DOHH2 (cell line): Measurements from ENCODE around the gene DHRS1.
A peak's percentile ranks its signal among the peaks of the same experiment; 100 is the strongest.
"Not testable (repeated sequence)": the region's sequence is repeated elsewhere in the genome, so short reads cannot be mapped to it uniquely, and the experiment has no call there.

Experiments
- H3F3A ChIP-seq: fragments of 200-600 bp; sonication (generic), shearing (Covaris generic); 2 replicates; pipeline ENCODE4 v1.6.0; 2016; ENCODE audit warnings: antibody characterized with exemption, mild to moderate bottlenecking; ENCODE audit not compliant: control insufficient read depth, insufficient read depth
- H3K27ac ChIP-seq: fragments of 200-600 bp; sonication (generic); 2 replicates; pipeline ENCODE4 v1.5.1; 2014; ENCODE audit warnings: low read depth, mild to moderate bottlenecking, low read length, moderate library complexity
- H3K27me3 ChIP-seq: fragments of 200-600 bp; sonication (generic); 2 replicates; pipeline ENCODE4 v1.6.1; 2014; ENCODE audit warnings: mild to moderate bottlenecking, low read length, mixed read lengths; ENCODE audit not compliant: control insufficient read depth
- H3K36me3 ChIP-seq: fragments of 200-600 bp; sonication (generic); 2 replicates; pipeline ENCODE4 v1.6.1; 2014; ENCODE audit warnings: mild to moderate bottlenecking, low read length, moderate library complexity, mixed read lengths; ENCODE audit not compliant: control insufficient read depth
- H3K4me1 ChIP-seq: fragments of 200-600 bp; sonication (generic); 2 replicates; pipeline ENCODE4 v1.6.1; 2014; ENCODE audit warnings: mild to moderate bottlenecking, low read length, mixed read lengths; ENCODE audit not compliant: control insufficient read depth
- H3K4me2 ChIP-seq: fragments of 200-600 bp; sonication (generic); 2 replicates; pipeline ENCODE4 v1.6.0; 2014; ENCODE audit warnings: mild to moderate bottlenecking, low read length, moderate library complexity
- H3K4me3 ChIP-seq: fragments of 200-600 bp; sonication (generic); 2 replicates; pipeline ENCODE4 v1.5.1; 2014; ENCODE audit warnings: mild to moderate bottlenecking, low read length, mixed read lengths
- H3K79me2 ChIP-seq: fragments of 200-600 bp; sonication (generic); 2 replicates; pipeline ENCODE4 v1.6.1; 2014; ENCODE audit warnings: mild to moderate bottlenecking, low read length, mixed read lengths; ENCODE audit not compliant: control insufficient read depth
- H3K9me2 ChIP-seq: fragments of 200-600 bp; sonication (generic); replicated peaks from 2 replicates; pipeline ENCODE4 v1.6.1; 2014; ENCODE audit warnings: mild to moderate bottlenecking, low read length, mixed read lengths; ENCODE audit not compliant: control insufficient read depth
- H3K9me3 ChIP-seq: fragments of 200-600 bp; sonication (generic); 2 replicates; pipeline ENCODE4 v1.6.1; 2014; ENCODE audit warnings: antibody characterized with exemption, low read length, mixed read lengths; ENCODE audit not compliant: control insufficient read depth, insufficient read depth
- H4K20me1 ChIP-seq: fragments of 200-600 bp; sonication (generic); 2 replicates; pipeline ENCODE4 v1.6.0; 2014; ENCODE audit warnings: low read depth, mild to moderate bottlenecking, antibody characterized with exemption, low read length, moderate library complexity; ENCODE audit not compliant: control insufficient read depth, insufficient read depth
- EZH2phosphoT487 ChIP-seq: fragments of 200-600 bp; sonication (generic); IDR thresholded peaks from 2 replicates; pipeline ENCODE4 v1.6.1; 2017; ENCODE audit warnings: borderline replicate concordance, mild to moderate bottlenecking, antibody characterized with exemption, low read length, moderate library complexity, mixed read lengths
- TF ChIP-seq, protein P1 (sequence below): fragments of 200-600 bp; sonication (generic); IDR thresholded peaks from one replicate; pipeline ENCODE4 v1.5.1; 2014; ENCODE audit warnings: antibody characterized with exemption, mild to moderate bottlenecking, low read depth, low read length; ENCODE audit not compliant: poor library complexity, severe bottlenecking

Gene DHRS1

DNA sequence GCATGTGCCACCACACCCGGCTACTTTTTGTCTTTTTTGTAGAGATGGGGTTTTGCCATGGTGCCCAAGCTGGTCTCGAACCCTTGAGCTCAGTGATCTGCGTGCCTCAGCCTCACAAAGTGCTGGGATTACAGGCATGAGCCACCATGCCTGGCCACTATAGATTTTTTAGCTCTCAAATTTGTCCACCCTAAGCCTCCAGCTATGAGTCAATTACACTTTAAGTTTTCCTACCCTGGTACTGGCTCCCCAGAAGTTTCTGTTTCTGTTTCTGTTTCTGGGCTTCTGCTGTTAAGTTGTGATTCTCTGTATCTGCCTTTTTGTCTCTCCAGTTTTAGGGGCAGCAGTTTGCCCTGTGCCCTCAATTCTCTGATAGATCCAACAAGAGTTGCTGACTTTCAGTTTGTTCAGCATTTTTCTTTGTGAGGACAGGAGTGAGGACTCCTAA is 52.8 kb downstream of the DHRS1 start:
- Histone ChIP-seq H3K9me2 (no peaks in the 10 kb centered on the region), H3K27me3 (no peaks in the 10 kb centered on the region), H3K27ac (no peak overlapping the region), H3K9me3 (no peaks in the 10 kb centered on the region), H3K4me2 (no peak overlapping the region), H3K4me3 (no peak overlapping the region), H3K36me3 (no peaks in the 10 kb centered on the region), H3F3A (peaks cover 3% of the 10 kb centered on the region), H3K4me1 (peaks cover 10% of the 10 kb centered on the region), H3K79me2 (peaks cover 3% of the 10 kb centered on the region), H4K20me1 (no peaks in the 10 kb centered on the region)
- TF ChIP-seq EZH2phosphoT487 = no peak
- TF ChIP-seq, protein P1, sequence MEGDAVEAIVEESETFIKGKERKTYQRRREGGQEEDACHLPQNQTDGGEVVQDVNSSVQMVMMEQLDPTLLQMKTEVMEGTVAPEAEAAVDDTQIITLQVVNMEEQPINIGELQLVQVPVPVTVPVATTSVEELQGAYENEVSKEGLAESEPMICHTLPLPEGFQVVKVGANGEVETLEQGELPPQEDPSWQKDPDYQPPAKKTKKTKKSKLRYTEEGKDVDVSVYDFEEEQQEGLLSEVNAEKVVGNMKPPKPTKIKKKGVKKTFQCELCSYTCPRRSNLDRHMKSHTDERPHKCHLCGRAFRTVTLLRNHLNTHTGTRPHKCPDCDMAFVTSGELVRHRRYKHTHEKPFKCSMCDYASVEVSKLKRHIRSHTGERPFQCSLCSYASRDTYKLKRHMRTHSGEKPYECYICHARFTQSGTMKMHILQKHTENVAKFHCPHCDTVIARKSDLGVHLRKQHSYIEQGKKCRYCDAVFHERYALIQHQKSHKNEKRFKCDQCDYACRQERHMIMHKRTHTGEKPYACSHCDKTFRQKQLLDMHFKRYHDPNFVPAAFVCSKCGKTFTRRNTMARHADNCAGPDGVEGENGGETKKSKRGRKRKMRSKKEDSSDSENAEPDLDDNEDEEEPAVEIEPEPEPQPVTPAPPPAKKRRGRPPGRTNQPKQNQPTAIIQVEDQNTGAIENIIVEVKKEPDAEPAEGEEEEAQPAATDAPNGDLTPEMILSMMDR = no peak

DNA sequence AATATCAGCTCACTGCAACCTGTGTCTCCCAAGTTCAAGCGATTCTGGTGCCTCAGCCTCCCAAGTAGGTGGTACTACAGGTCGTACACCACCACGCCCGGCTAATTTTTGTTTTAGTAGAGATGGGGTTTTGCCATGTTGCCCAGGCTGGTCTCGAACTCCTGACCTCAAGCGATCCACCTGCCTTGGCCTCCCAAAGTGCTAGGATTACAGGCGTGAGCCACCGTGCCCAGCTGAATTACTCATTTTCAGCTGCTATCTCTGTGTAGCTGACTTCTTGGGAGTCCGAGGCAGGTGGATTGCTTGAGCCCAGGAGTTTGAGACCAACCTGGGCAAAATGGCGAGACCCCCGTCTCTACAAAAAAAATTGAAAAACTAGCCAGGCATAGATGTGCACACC is 54.2 kb downstream of the DHRS1 start:
- not testable (repeated sequence) for H3K27ac ChIP-seq, H4K20me1 ChIP-seq, H3K9me2 ChIP-seq, H3K4me3 ChIP-seq, H3F3A ChIP-seq, H3K4me2 ChIP-seq, H3K27me3 ChIP-seq, H3K9me3 ChIP-seq, H3K36me3 ChIP-seq
- Histone ChIP-seq H3K4me1 (peaks cover 21% of the 10 kb centered on the region), H3K79me2 (peaks cover 17% of the 10 kb centered on the region)

DNA sequence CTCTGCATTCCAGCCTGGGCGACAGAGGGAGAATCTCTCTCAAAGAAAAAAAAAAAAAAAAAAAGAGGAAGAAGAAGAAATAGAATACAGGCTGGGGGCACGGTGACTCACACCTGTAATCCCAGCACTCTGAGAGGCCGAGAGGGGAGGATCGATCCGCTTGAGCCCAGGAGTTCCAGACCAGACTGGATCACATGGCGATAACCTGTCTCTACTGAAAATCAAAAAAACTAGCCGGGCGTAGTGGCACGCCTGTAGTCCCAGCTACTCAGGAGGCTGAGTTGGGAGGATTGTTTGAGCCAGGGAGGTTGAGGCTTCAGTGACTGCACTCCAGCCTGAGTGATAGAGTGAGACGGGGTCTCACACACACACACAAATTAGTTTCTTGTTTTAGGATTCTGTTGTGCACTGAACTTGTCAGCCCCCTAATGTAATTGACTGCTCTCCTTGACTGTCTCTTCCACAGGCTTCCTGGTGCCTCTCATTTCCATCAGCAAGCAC is 56.2 kb downstream of the DHRS1 start:
- H3K36me3 ChIP-seq = peaks cover 29% of the 10 kb centered on the region
- no peaks in the 10 kb centered on the region for H3K9me3 ChIP-seq
- no peaks in the 10 kb centered on the region for H3K27me3 ChIP-seq
- peak overlapping the region; percentile 86 for H3K27ac ChIP-seq
- H3K4me2 ChIP-seq = peak overlapping the region; percentile 86
- no peaks in the 10 kb centered on the region for H4K20me1 ChIP-seq
- peaks cover 17% of the 10 kb centered on the region for H3K79me2 ChIP-seq
- H3K9me2 ChIP-seq = no peaks in the 10 kb centered on the region
- peaks cover 3% of the 10 kb centered on the region for H3F3A ChIP-seq
- H3K4me3 ChIP-seq = peak overlapping the region; percentile 88
- peaks cover 25% of the 10 kb centered on the region for H3K4me1 ChIP-seq
- no peak for TF ChIP-seq EZH2phosphoT487
- TF ChIP-seq, protein P1 = no peak

DNA sequence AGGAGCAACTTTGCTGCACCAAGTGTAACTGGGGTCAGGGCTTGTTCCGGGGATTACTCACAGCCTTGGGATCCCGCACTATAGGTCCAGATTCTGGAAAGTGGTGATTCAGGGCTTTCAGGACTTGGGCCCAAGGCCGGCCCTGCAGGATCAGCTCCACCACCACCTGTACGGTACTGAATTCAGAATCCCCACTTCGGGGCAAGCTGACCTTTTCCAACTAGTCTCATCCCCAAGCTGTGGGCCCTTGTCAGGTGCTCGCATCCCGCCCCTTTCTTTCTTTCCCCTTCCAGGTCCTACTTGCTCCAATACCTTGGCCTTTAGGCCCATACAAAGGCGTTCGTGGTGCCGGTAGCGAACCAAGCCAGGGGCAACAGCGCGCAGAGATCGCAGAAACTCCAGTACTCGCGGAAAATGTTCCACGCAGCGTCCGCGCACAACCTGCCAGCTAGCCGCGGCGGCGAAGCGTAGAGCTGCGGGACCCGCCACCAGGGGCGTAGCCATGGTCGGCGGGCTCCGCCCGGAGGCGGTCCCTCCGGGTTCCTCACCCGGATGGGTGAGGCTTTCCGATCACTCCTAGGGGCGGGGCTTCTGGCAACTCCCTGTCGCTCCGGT is 57.6 kb downstream of the DHRS1 start:
- no peaks in the 10 kb centered on the region for H4K20me1 ChIP-seq

More for the DNA sequence above, 57.6 kb downstream of the DHRS1 start:
- Histone ChIP-seq H3K27ac (peak overlapping the region; percentile 86), H3K79me2 (peaks cover 17% of the 10 kb centered on the region), H3K9me3 (no peaks in the 10 kb centered on the region), H3K36me3 (peaks cover 44% of the 10 kb centered on the region), H3K9me2 (no peaks in the 10 kb centered on the region), H3K4me3 (peak overlapping the region; percentile 88), H3F3A (peaks cover 3% of the 10 kb centered on the region), H3K4me2 (peak overlapping the region; percentile 86), H3K27me3 (no peaks in the 10 kb centered on the region), H3K4me1 (peaks cover 25% of the 10 kb centered on the region)
- no peak for TF ChIP-seq EZH2phosphoT487
- TF ChIP-seq, protein P1 = no peak
